Measurements from ENCODE around the gene PSMD11.

- no peak for TF ChIP-seq CTCF (IDR thresholded peaks at IDR 0.05; ENCODE audit: control extremely low read depth in 1 of 3, insufficient read depth in 1 of 3, low read depth in 1 of 3, low read length in 3 of 3)
- no peak for TF ChIP-seq EZH2 (IDR thresholded peaks at IDR 0.05; ENCODE audit: low read depth, low read length, severe bottlenecking)
- TF ChIP-seq MAX (IDR thresholded peaks at IDR 0.05), result no peak
- TF ChIP-seq POLR2AphosphoS5 (IDR thresholded peaks at IDR 0.05; ENCODE audit: low read depth, low read length), result no peak
- TF ChIP-seq BCL11A (IDR thresholded peaks at IDR 0.05; ENCODE audit: low read depth in 2 of 2, low read length in 2 of 2), result no peak
- TF ChIP-seq POLR2A (IDR thresholded peaks at IDR 0.05; ENCODE audit: control extremely low read depth in 1 of 2, low read depth in 2 of 2, low read length in 2 of 2), result no peak
Observed at GRCh38 chr17:32492648-32493289, 48.5 kb downstream of the PSMD11 start.
